C4-2B (cell line): ENCODE data around the gene PDPN.

Experiments
- ZFX ChIP-seq: fragments of 450-650 bp; IDR thresholded peaks from 2 replicates; pipeline ENCODE4 v1.6.1; 2017
- TF ChIP-seq, protein P1 (sequence below): fragments of 450-650 bp; conservative IDR thresholded peaks from 2 replicates; pipeline ENCODE4 v1.5.1; 2017; ENCODE audit warnings: mild to moderate bottlenecking

- TF ChIP-seq, protein P1, sequence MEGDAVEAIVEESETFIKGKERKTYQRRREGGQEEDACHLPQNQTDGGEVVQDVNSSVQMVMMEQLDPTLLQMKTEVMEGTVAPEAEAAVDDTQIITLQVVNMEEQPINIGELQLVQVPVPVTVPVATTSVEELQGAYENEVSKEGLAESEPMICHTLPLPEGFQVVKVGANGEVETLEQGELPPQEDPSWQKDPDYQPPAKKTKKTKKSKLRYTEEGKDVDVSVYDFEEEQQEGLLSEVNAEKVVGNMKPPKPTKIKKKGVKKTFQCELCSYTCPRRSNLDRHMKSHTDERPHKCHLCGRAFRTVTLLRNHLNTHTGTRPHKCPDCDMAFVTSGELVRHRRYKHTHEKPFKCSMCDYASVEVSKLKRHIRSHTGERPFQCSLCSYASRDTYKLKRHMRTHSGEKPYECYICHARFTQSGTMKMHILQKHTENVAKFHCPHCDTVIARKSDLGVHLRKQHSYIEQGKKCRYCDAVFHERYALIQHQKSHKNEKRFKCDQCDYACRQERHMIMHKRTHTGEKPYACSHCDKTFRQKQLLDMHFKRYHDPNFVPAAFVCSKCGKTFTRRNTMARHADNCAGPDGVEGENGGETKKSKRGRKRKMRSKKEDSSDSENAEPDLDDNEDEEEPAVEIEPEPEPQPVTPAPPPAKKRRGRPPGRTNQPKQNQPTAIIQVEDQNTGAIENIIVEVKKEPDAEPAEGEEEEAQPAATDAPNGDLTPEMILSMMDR, result no peak
- no peak for TF ChIP-seq ZFX
Observed at GRCh38 chr1:13583595-13583965, at the start of gene PDPN.
